Measurements from ENCODE around the gene ACOD1. TPM values are rescaled to one million over a fixed set of nuclear protein-coding genes. Genes with fewer than 3 reads are reported as not detected.
A peak's percentile ranks its signal among the peaks of the same experiment; 100 is the strongest.
"Not testable (repeated sequence)": the region's sequence is repeated elsewhere in the genome, so short reads cannot be mapped to it uniquely, and the experiment has no call there.

ACOD1 gene
- total and polyA plus RNA-seq, 7 experiments from 2014 or later = not detected

DNA sequence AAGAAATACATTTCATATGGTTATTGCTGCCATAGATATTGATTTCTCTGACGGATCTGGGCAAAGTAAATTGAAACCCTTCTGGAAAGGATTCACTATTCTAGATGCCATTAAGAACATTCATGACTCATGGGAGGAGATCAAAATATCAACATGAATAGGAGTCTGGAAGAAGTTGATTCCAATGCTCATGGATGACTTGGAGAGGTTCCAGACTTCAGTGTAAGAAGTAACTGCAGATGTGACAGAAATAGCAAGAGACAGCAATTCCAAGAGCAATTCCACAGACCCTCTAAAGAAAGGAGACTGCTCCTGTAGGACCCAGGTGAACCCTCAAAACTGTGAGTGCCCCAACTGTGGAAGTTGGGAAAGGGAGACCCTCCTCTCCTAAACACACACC, 31.2 kb upstream of the ACOD1 start:
- no peaks in the 10 kb centered on the region for H3K27me3 ChIP-seq (ENCODE audit: control insufficient read depth in 2 of 2, insufficient read depth in 2 of 2, low read length in 2 of 2)
- H3K27me3 Mint-ChIP-seq = peaks cover 17 to 33% (median 21%) of the 10 kb centered on the region in 5 donors
- ATAC-seq (no peak), DNase-seq (no peak)
- H3K27ac ChIP-seq (ENCODE audit: low read depth, low read length) = no peak overlapping the region
- H3K36me3 Mint-ChIP-seq = peaks cover 0 to 6% (median 0%) of the 10 kb centered on the region in 5 donors
- H3K4me3 ChIP-seq (ENCODE audit: low read length) = no peak overlapping the region
- no peak overlapping the region for H3K4me3 Mint-ChIP-seq
- H3K9me3 ChIP-seq (ENCODE audit: control insufficient read depth in 2 of 3, low read length in 3 of 3) = no peaks in the 10 kb centered on the region
- no peak overlapping the region for H3K27ac Mint-ChIP-seq
- CTCF ChIA-PET = interaction anchor here (0.6 kb wide), 1 partner anchor 89 kb away, joined by 3 read pairs; no protein-coding TSS in a partner anchor
- POLR2A ChIA-PET = no interaction called here
- intact Hi-C loops (cut with micrococcal nuclease) = no loop called here
- no peaks in the 10 kb centered on the region for H3K4me1 ChIP-seq (ENCODE audit: control insufficient read depth in 2 of 2, insufficient read depth in 2 of 2, low read length in 2 of 2)
- H3K36me3 ChIP-seq (ENCODE audit: control insufficient read depth in 2 of 3, insufficient read depth in 3 of 3, low read length in 3 of 3) = no peaks in the 10 kb centered on the region
- H3K9me3 Mint-ChIP-seq = peaks cover 0 to 9% (median 0%) of the 10 kb centered on the region in 11 donors
- no peaks in the 10 kb centered on the region for H3K4me1 Mint-ChIP-seq

DNA sequence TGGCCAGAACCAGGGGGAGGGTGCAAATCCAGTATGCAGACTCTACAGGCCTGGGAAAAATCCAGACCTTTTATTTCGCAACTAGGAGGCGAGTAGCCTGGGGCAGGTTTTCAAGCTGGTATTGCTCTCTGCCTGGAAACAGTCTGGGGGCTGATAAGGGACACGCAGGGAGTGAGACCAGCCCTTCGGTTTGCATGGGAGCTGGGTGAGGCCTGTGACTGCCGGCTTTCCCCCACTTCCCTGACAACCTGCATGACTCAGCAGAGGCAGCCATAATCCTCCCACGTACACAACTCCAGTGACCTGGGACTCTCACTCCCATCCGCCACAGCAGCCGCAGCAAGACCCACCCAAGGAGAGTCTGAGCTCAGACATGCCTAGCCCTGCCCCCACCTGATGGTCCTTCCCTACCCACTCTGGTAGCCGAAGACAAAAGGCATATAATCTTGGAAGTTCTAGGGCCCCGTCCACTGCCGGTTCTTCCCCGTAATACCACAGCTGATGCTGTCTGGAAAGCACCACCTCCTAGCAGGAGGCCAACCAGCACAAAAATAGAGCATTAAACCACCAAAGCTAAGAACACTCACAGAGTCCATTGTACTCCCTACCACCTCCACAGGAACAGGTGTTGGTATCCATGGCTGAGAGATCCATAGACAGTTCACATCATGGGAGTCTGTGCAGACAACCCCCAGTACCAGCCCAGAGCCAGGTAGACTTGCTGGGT, 30.4 kb upstream of the ACOD1 start:
- H3K36me3 ChIP-seq (ENCODE audit: control insufficient read depth in 2 of 3, insufficient read depth in 3 of 3, low read length in 3 of 3); DNase-seq; H3K9me3 ChIP-seq (ENCODE audit: control insufficient read depth in 2 of 3, low read length in 3 of 3); H3K4me3 ChIP-seq (ENCODE audit: low read length); H3K27ac Mint-ChIP-seq; POLR2A ChIA-PET; intact Hi-C loops (cut with micrococcal nuclease); H3K4me3 Mint-ChIP-seq; H3K27ac ChIP-seq (ENCODE audit: low read depth, low read length); H3K9me3 Mint-ChIP-seq; H3K36me3 Mint-ChIP-seq; H3K4me1 Mint-ChIP-seq; H3K4me1 ChIP-seq (ENCODE audit: control insufficient read depth in 2 of 2, insufficient read depth in 2 of 2, low read length in 2 of 2); H3K27me3 ChIP-seq (ENCODE audit: control insufficient read depth in 2 of 2, insufficient read depth in 2 of 2, low read length in 2 of 2); ATAC-seq: not testable (repeated sequence)
- CTCF ChIA-PET = interaction anchor here (0.6 kb wide), 1 partner anchor 88 kb away, joined by 3 read pairs; no protein-coding TSS in a partner anchor
- peaks cover 19 to 33% (median 23%) of the 10 kb centered on the region in 5 donors for H3K27me3 Mint-ChIP-seq

DNA sequence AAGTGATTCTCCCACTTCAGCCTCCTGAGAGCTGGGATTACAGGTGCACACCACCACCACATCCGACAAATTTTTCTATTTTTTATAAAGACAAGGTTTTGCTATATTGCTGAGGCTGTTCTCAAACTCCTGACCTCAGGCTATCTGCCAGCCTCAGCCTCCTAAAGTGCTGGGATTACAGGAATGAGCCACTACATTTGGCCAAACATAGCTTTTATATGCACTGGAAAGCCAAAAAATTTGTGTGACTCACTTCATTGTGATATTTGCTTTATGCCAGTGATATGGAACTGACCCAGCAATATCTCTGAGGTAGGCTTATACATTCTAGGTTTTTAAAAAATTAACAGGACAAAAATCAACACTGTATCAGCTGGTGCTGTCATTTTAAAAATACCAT, 26.8 kb upstream of the ACOD1 start:
- peaks cover 0 to 6% (median 0%) of the 10 kb centered on the region in 5 donors for H3K36me3 Mint-ChIP-seq
- Histone ChIP-seq H3K36me3 (ENCODE audit: control insufficient read depth in 2 of 3, insufficient read depth in 3 of 3, low read length in 3 of 3) (no peaks in the 10 kb centered on the region), H3K4me1 (ENCODE audit: control insufficient read depth in 2 of 2, insufficient read depth in 2 of 2, low read length in 2 of 2) (no peaks in the 10 kb centered on the region), H3K27ac (ENCODE audit: low read depth, low read length) (no peak overlapping the region), H3K4me3 (ENCODE audit: low read length) (no peak overlapping the region), H3K9me3 (ENCODE audit: control insufficient read depth in 2 of 3, low read length in 3 of 3) (no peaks in the 10 kb centered on the region), H3K27me3 (ENCODE audit: control insufficient read depth in 2 of 2, insufficient read depth in 2 of 2, low read length in 2 of 2) (no peaks in the 10 kb centered on the region)
- peaks cover 0 to 9% (median 0%) of the 10 kb centered on the region in 11 donors for H3K9me3 Mint-ChIP-seq
- ChIA-PET POLR2A (no interaction called here), CTCF (interaction anchor here (1.4 kb wide), 1 partner anchor 11 kb away, joined by 5 read pairs; no protein-coding TSS in a partner anchor)
- intact Hi-C loops (cut with micrococcal nuclease) = loop anchor here in 1 of 2 donors (5.0 kb wide), 1 partner anchor 146 kb away; no protein-coding TSS in a partner anchor
- ATAC-seq (no peak), DNase-seq (no peak)
- H3K4me1 Mint-ChIP-seq = no peaks in the 10 kb centered on the region
- no peak overlapping the region for H3K27ac Mint-ChIP-seq
- H3K27me3 Mint-ChIP-seq = peaks cover 7 to 25% (median 19%) of the 10 kb centered on the region in 5 donors
- H3K4me3 Mint-ChIP-seq = no peak overlapping the region

DNA sequence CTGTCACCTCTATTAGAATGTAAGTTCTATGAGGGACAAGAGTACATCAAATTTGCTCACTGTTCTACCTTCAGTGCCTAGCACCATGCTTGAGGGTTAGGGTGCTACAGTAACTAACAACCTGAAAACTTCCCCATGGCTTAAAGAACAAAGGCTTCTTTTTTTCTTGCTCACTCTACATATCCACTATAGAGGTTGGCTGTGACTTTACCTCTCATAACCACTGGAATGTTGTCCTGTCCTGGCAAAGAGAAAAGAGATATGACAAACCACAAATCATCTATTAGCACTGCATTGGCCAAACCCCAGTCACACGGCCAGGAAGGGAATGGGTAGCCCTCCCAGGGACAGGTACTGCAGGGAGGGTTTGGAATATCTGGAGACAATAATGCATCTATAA, 23.2 kb upstream of the ACOD1 start:
- Mint-ChIP-seq H3K27ac (no peak overlapping the region), H3K9me3 (peaks cover 0 to 3% (median 0%) of the 10 kb centered on the region in 11 donors), H3K36me3 (no peaks in the 10 kb centered on the region), H3K4me1 (peaks cover 0 to 4% (median 0%) of the 10 kb centered on the region in 7 donors), H3K4me3 (no peak overlapping the region), H3K27me3 (peaks cover 0 to 21% (median 8%) of the 10 kb centered on the region in 5 donors)
- ChIA-PET POLR2A (no interaction called here), CTCF (interaction anchor here (0.6 kb wide), 1 partner anchor 107 kb away, joined by 3 read pairs; no protein-coding TSS in a partner anchor)
- no peak overlapping the region for H3K27ac ChIP-seq (ENCODE audit: low read depth, low read length)
- no peaks in the 10 kb centered on the region for H3K27me3 ChIP-seq (ENCODE audit: control insufficient read depth in 2 of 2, insufficient read depth in 2 of 2, low read length in 2 of 2)
- DNase-seq (no peak), ATAC-seq (no peak)
- intact Hi-C loops (cut with micrococcal nuclease) = no loop called here
- no peaks in the 10 kb centered on the region for H3K36me3 ChIP-seq (ENCODE audit: control insufficient read depth in 2 of 3, insufficient read depth in 3 of 3, low read length in 3 of 3)
- H3K4me1 ChIP-seq (ENCODE audit: control insufficient read depth in 2 of 2, insufficient read depth in 2 of 2, low read length in 2 of 2) = no peaks in the 10 kb centered on the region
- H3K9me3 ChIP-seq (ENCODE audit: control insufficient read depth in 2 of 3, low read length in 3 of 3) = no peaks in the 10 kb centered on the region
- no peak overlapping the region for H3K4me3 ChIP-seq (ENCODE audit: low read length)

GRCh38 chr13:76927955-76928354, 20.4 kb upstream of the ACOD1 start:
- H3K9me3 Mint-ChIP-seq = peaks cover 0 to 9% (median 0%) of the 10 kb centered on the region in 11 donors
- no peak for DNase-seq
- ChIA-PET CTCF (interaction anchor here (0.6 kb wide), 1 partner anchor 48 kb away, joined by 3 read pairs; no protein-coding TSS in a partner anchor), POLR2A (no interaction called here)
- peaks cover 0 to 17% (median 6%) of the 10 kb centered on the region in 5 donors for H3K27me3 Mint-ChIP-seq
- intact Hi-C loops (cut with micrococcal nuclease) = no loop called here
- H3K36me3 ChIP-seq (ENCODE audit: control insufficient read depth in 2 of 3, insufficient read depth in 3 of 3, low read length in 3 of 3) = no peaks in the 10 kb centered on the region
- H3K27me3 ChIP-seq (ENCODE audit: control insufficient read depth in 2 of 2, insufficient read depth in 2 of 2, low read length in 2 of 2) = no peaks in the 10 kb centered on the region
- H3K9me3 ChIP-seq (ENCODE audit: control insufficient read depth in 2 of 3, low read length in 3 of 3) = no peaks in the 10 kb centered on the region
- no peak overlapping the region for H3K27ac Mint-ChIP-seq
- ATAC-seq = no peak
- no peak overlapping the region for H3K4me3 Mint-ChIP-seq
- no peaks in the 10 kb centered on the region for H3K4me1 ChIP-seq (ENCODE audit: control insufficient read depth in 2 of 2, insufficient read depth in 2 of 2, low read length in 2 of 2)
- H3K4me3 ChIP-seq (ENCODE audit: low read length) = no peak overlapping the region
- H3K36me3 Mint-ChIP-seq = no peaks in the 10 kb centered on the region
- peaks cover 0 to 4% (median 0%) of the 10 kb centered on the region in 7 donors for H3K4me1 Mint-ChIP-seq
- H3K27ac ChIP-seq (ENCODE audit: low read depth, low read length) = no peak overlapping the region

GRCh38 chr13:76928456-76928855, 19.9 kb upstream of the ACOD1 start:
- POLR2A ChIA-PET = no interaction called here
- Histone ChIP-seq H3K36me3 (ENCODE audit: control insufficient read depth in 2 of 3, insufficient read depth in 3 of 3, low read length in 3 of 3) (no peaks in the 10 kb centered on the region), H3K4me1 (ENCODE audit: control insufficient read depth in 2 of 2, insufficient read depth in 2 of 2, low read length in 2 of 2) (no peaks in the 10 kb centered on the region), H3K27ac (ENCODE audit: low read depth, low read length) (no peak overlapping the region), H3K4me3 (ENCODE audit: low read length) (no peak overlapping the region), H3K27me3 (ENCODE audit: control insufficient read depth in 2 of 2, insufficient read depth in 2 of 2, low read length in 2 of 2) (no peaks in the 10 kb centered on the region), H3K9me3 (ENCODE audit: control insufficient read depth in 2 of 3, low read length in 3 of 3) (no peaks in the 10 kb centered on the region)
- peaks cover 0 to 15% (median 6%) of the 10 kb centered on the region in 5 donors for H3K27me3 Mint-ChIP-seq
- peaks cover 0 to 4% (median 0%) of the 10 kb centered on the region in 7 donors for H3K4me1 Mint-ChIP-seq
- H3K4me3 Mint-ChIP-seq = no peak overlapping the region
- no peak for DNase-seq
- H3K9me3 Mint-ChIP-seq = peaks cover 0 to 9% (median 0%) of the 10 kb centered on the region in 11 donors
- H3K27ac Mint-ChIP-seq = no peak overlapping the region
- no peak for ATAC-seq
- intact Hi-C loops (cut with micrococcal nuclease) = no loop called here
- H3K36me3 Mint-ChIP-seq = no peaks in the 10 kb centered on the region
- CTCF ChIA-PET = no interaction called here

- Mint-ChIP-seq H3K9me3 (peaks cover 0 to 9% (median 0%) of the 10 kb centered on the region in 11 donors), H3K27ac (peak overlapping the region in 1 of 9 donors; percentile 2), H3K27me3 (peaks cover 0 to 15% (median 6%) of the 10 kb centered on the region in 5 donors), H3K36me3 (no peaks in the 10 kb centered on the region), H3K4me3 (no peak overlapping the region), H3K4me1 (peaks cover 0 to 4% (median 0%) of the 10 kb centered on the region in 7 donors)
- no peak overlapping the region for H3K27ac ChIP-seq (ENCODE audit: low read depth, low read length)
- H3K4me3 ChIP-seq (ENCODE audit: low read length) = no peak overlapping the region
- ATAC-seq (no peak), DNase-seq (no peak)
- H3K27me3 ChIP-seq (ENCODE audit: control insufficient read depth in 2 of 2, insufficient read depth in 2 of 2, low read length in 2 of 2) = no peaks in the 10 kb centered on the region
- H3K4me1 ChIP-seq (ENCODE audit: control insufficient read depth in 2 of 2, insufficient read depth in 2 of 2, low read length in 2 of 2) = no peaks in the 10 kb centered on the region
- CTCF ChIA-PET = no interaction called here
- no peaks in the 10 kb centered on the region for H3K9me3 ChIP-seq (ENCODE audit: control insufficient read depth in 2 of 3, low read length in 3 of 3)
- intact Hi-C loops (cut with micrococcal nuclease) = no loop called here
- H3K36me3 ChIP-seq (ENCODE audit: control insufficient read depth in 2 of 3, insufficient read depth in 3 of 3, low read length in 3 of 3) = no peaks in the 10 kb centered on the region
- POLR2A ChIA-PET = no interaction called here
Measured at GRCh38 chr13:76929320-76929719, 19.0 kb upstream of the ACOD1 start.

Data from naive thymus-derived CD4-positive, alpha-beta T cell (primary cell).